Measurements from ENCODE around the gene LRATD1.

LRATD1 gene

GRCh38 chr2:14628901-14629300, 3.6 kb upstream of the LRATD1 start:
- TF ChIP-seq CTCF (conservative IDR thresholded peaks at IDR 0.05; ENCODE audit: low read length), result no peak
- TF ChIP-seq EZH2phosphoT487 (IDR thresholded peaks at IDR 0.05; ENCODE audit: borderline replicate concordance), result no peak
- Histone ChIP-seq H3F3A (ENCODE audit: low read depth) (no peaks in the 10 kb centered on the region), H3K27me3 (ENCODE audit: insufficient read depth, low read length, poor library complexity, severe bottlenecking) (no peaks in the 10 kb centered on the region), H3K4me3 (ENCODE audit: low read length, poor library complexity, severe bottlenecking) (no peak overlapping the region), H3K9ac (ENCODE audit: low read depth, low read length, poor library complexity, severe bottlenecking) (no peak overlapping the region), H2AFZ (ENCODE audit: low read length) (no peak overlapping the region), H3K4me1 (ENCODE audit: insufficient read depth, low read length, poor library complexity, severe bottlenecking) (no peaks in the 10 kb centered on the region), H3K9me3 (ENCODE audit: insufficient read depth, low read depth, low read length) (no peaks in the 10 kb centered on the region), H3K79me2 (ENCODE audit: insufficient read depth, low read length) (no peaks in the 10 kb centered on the region), H3K9me2 (replicated peaks; ENCODE audit: low read depth, low read length) (no peaks in the 10 kb centered on the region), H3K36me3 (ENCODE audit: insufficient read depth, low read length) (no peaks in the 10 kb centered on the region), H3K4me2 (ENCODE audit: low read depth, low read length, poor library complexity, severe bottlenecking) (no peak overlapping the region), H4K20me1 (ENCODE audit: insufficient read depth, low read length, poor library complexity, severe bottlenecking) (no peaks in the 10 kb centered on the region)

- Histone ChIP-seq H4K20me1 (ENCODE audit: insufficient read depth, low read length, poor library complexity, severe bottlenecking) (no peaks in the 10 kb centered on the region), H3K4me2 (ENCODE audit: low read depth, low read length, poor library complexity, severe bottlenecking) (no peak overlapping the region), H3K79me2 (ENCODE audit: insufficient read depth, low read length) (no peaks in the 10 kb centered on the region), H2AFZ (ENCODE audit: low read length) (no peak overlapping the region), H3F3A (ENCODE audit: low read depth) (no peaks in the 10 kb centered on the region), H3K9ac (ENCODE audit: low read depth, low read length, poor library complexity, severe bottlenecking) (no peak overlapping the region), H3K4me3 (ENCODE audit: low read length, poor library complexity, severe bottlenecking) (no peak overlapping the region), H3K27me3 (ENCODE audit: insufficient read depth, low read length, poor library complexity, severe bottlenecking) (no peaks in the 10 kb centered on the region), H3K9me3 (ENCODE audit: insufficient read depth, low read depth, low read length) (no peaks in the 10 kb centered on the region), H3K36me3 (ENCODE audit: insufficient read depth, low read length) (no peaks in the 10 kb centered on the region), H3K9me2 (replicated peaks; ENCODE audit: low read depth, low read length) (no peaks in the 10 kb centered on the region), H3K4me1 (ENCODE audit: insufficient read depth, low read length, poor library complexity, severe bottlenecking) (no peaks in the 10 kb centered on the region)
- TF ChIP-seq CTCF (conservative IDR thresholded peaks at IDR 0.05; ENCODE audit: low read length) (no peak), EZH2phosphoT487 (IDR thresholded peaks at IDR 0.05; ENCODE audit: borderline replicate concordance) (no peak)
These were observed 994 bp upstream of the LRATD1 start for GRCh38 chr2:14631406-14632040.

- no peaks in the 10 kb centered on the region for H3K4me1 ChIP-seq (ENCODE audit: insufficient read depth, low read length, poor library complexity, severe bottlenecking)
- H3K9ac ChIP-seq (ENCODE audit: low read depth, low read length, poor library complexity, severe bottlenecking), result no peak overlapping the region
- H3K4me3 ChIP-seq (ENCODE audit: low read length, poor library complexity, severe bottlenecking), result no peak overlapping the region
- no peaks in the 10 kb centered on the region for H4K20me1 ChIP-seq (ENCODE audit: insufficient read depth, low read length, poor library complexity, severe bottlenecking)
- no peaks in the 10 kb centered on the region for H3K9me3 ChIP-seq (ENCODE audit: insufficient read depth, low read depth, low read length)
- no peaks in the 10 kb centered on the region for H3K27me3 ChIP-seq (ENCODE audit: insufficient read depth, low read length, poor library complexity, severe bottlenecking)
- no peaks in the 10 kb centered on the region for H3F3A ChIP-seq (ENCODE audit: low read depth)
- no peaks in the 10 kb centered on the region for H3K9me2 ChIP-seq (replicated peaks; ENCODE audit: low read depth, low read length)
- H3K36me3 ChIP-seq (ENCODE audit: insufficient read depth, low read length), result no peaks in the 10 kb centered on the region
- H2AFZ ChIP-seq (ENCODE audit: low read length), result no peak overlapping the region
- no peaks in the 10 kb centered on the region for H3K79me2 ChIP-seq (ENCODE audit: insufficient read depth, low read length)
- TF ChIP-seq CTCF (conservative IDR thresholded peaks at IDR 0.05; ENCODE audit: low read length) (no peak), EZH2phosphoT487 (IDR thresholded peaks at IDR 0.05; ENCODE audit: borderline replicate concordance) (no peak)
- H3K4me2 ChIP-seq (ENCODE audit: low read depth, low read length, poor library complexity, severe bottlenecking), result no peak overlapping the region
These were observed 544 bp downstream of the LRATD1 start for GRCh38 chr2:14633061-14633460.

All from Loucy (cell line).